HCT116 (cell line): Measurements from ENCODE around the gene PRKN. TPM values are rescaled to one million over a fixed set of nuclear protein-coding genes. Genes with fewer than 3 reads are reported as not detected.

Source experiments
- ATAC-seq: fragments of 200-7000 bp; cut with Tn5 transposase; 2 replicates; pipeline ENCODE4 v1.9.1; 2020; ENCODE audit warnings: mild to moderate bottlenecking, moderate library complexity
- BruUV-seq: library from RNA; stranded (reverse); fragments of 400-500 nt; replicated peaks from 2 replicates; lab custom pipeline; 2021; lab: Mats Ljungman, UMichigan
- CTCF ChIA-PET: fragments of 300-600 bp; sonication (Branson Sonifier 250); formaldehyde crosslinking; loops from one replicate; lab custom pipeline; 2021; ENCODE audit warnings: antibody characterized with exemption; lab: Charles Lee
- POLR2A ChIA-PET: fragments of 300-600, 350-600 bp; sonication (Branson Sonifier 250); formaldehyde crosslinking; loops from one replicate; lab custom pipeline; 2021; ENCODE audit warnings: antibody characterized with exemption; lab: Charles Lee
- RAD21 ChIA-PET, 2 experiments: fragments of 300-600 bp; sonication (Branson Sonifier 250); formaldehyde crosslinking; loops; one replicate each; lab custom pipeline; 2023; ENCODE audit warnings: low total read pairs in 2 of 2; ENCODE audit not compliant: uncharacterized antibody in 2 of 2, unreplicated experiment in 2 of 2, low non-redundant PET in 1 of 2; lab: Charles Lee
- DNase-seq: peaks from one replicate; pipeline ENCODE4 v3.0.0-alpha.2; 2010; ENCODE audit warnings: low read depth, low spot score
- H2AFZ ChIP-seq: fragments of 200-600 bp; shearing (Covaris generic), sonication (generic); 2 replicates; pipeline ENCODE4 v1.6.1; 2017; ENCODE audit warnings: low read depth, mixed run types, mixed read lengths, antibody characterized with exemption, low read length; ENCODE audit not compliant: poor library complexity, severe bottlenecking
- H3K27ac ChIP-seq: 2 replicates; pipeline ENCODE4 v1.5.1; 2012; ENCODE audit warnings: low read depth, low read length
- H3K27me3 ChIP-seq: fragments of 200-600 bp; sonication (generic); 2 replicates; pipeline ENCODE4 v1.6.1; 2016; ENCODE audit warnings: mixed run types, low read length, mixed read lengths; ENCODE audit not compliant: insufficient read depth
- H3K36me3 ChIP-seq, 2 experiments: fragments of 200-500 bp in 1 of 2; fragments of 200-600 bp in 1 of 2; sonication (Bioruptor generic) in 1 of 2; sonication (generic) in 1 of 2; 2 replicates each; pipeline versions ENCODE4 v1.5.1 to v1.6.1; 2014 to 2016; ENCODE audit warnings: low read length in 2 of 2, inconsistent platforms in 1 of 2, mixed read lengths in 1 of 2, mixed run types in 1 of 2; ENCODE audit not compliant: insufficient read depth in 2 of 2, control insufficient read depth in 1 of 2
- H3K4me1 ChIP-seq, 2 experiments: fragments of 200-600 bp in 1 of 2; sonication (generic) in 1 of 2; 2 replicates each; pipeline versions ENCODE4 v1.5.1 to v1.6.1; 2012 to 2017; ENCODE audit warnings: low read length in 2 of 2, inconsistent platforms in 1 of 2, mild to moderate bottlenecking in 1 of 2, mixed read lengths in 1 of 2, mixed run types in 1 of 2, moderate library complexity in 1 of 2; ENCODE audit not compliant: insufficient read depth in 2 of 2, control insufficient read depth in 1 of 2
- H3K4me2 ChIP-seq: fragments of 200-600 bp; sonication (generic); 2 replicates; pipeline ENCODE4 v1.6.1; 2017; ENCODE audit warnings: mixed run types, low read length, mixed read lengths
- H3K4me3 ChIP-seq, 2 experiments: fragments of 200-600 bp in 1 of 2; sonication (generic) in 1 of 2; replicated peaks in 1 of 2; 2 replicates each; pipeline ENCODE4 v1.5.1; 2011 to 2016; ENCODE audit warnings: low read length in 2 of 2, control low read depth in 1 of 2, low read depth in 1 of 2, mild to moderate bottlenecking in 1 of 2, mixed read lengths in 1 of 2, mixed run types in 1 of 2
- H3K79me2 ChIP-seq: fragments of 200-600 bp; sonication (generic); 2 replicates; pipeline ENCODE4 v1.6.1; 2017; ENCODE audit warnings: mild to moderate bottlenecking, mixed run types, low read length, moderate library complexity, mixed read lengths; ENCODE audit not compliant: insufficient read depth
- H3K9ac ChIP-seq: fragments of 200-600 bp; sonication (generic); 2 replicates; pipeline ENCODE4 v1.6.1; 2016; ENCODE audit warnings: low read length, mixed read lengths
- H3K9me2 ChIP-seq: fragments of 200-600 bp; sonication (generic), shearing (Covaris generic); 2 replicates; pipeline ENCODE4 v1.6.1; 2017; ENCODE audit warnings: mixed run types, mild to moderate bottlenecking, moderate library complexity; ENCODE audit not compliant: insufficient read depth
- H3K9me3 ChIP-seq, 2 experiments: fragments of 200-500 bp in 1 of 2; fragments of 200-600 bp in 1 of 2; sonication (Bioruptor generic) in 1 of 2; sonication (generic) in 1 of 2; 2 replicates each; pipeline ENCODE4 v1.6.1; 2014 to 2017; ENCODE audit warnings: low read length in 2 of 2, mixed read lengths in 2 of 2, inconsistent platforms in 1 of 2, low read depth in 1 of 2, mild to moderate bottlenecking in 1 of 2, mixed run types in 1 of 2, moderate library complexity in 1 of 2; ENCODE audit not compliant: control insufficient read depth in 1 of 2, insufficient read depth in 1 of 2
- H4K20me1 ChIP-seq: fragments of 200-600 bp; sonication (generic), shearing (Covaris generic); 2 replicates; pipeline ENCODE4 v1.6.1; 2017; ENCODE audit warnings: mixed run types, mild to moderate bottlenecking, moderate library complexity; ENCODE audit not compliant: insufficient read depth
- ELF1 ChIP-seq: IDR thresholded peaks from 2 replicates; pipeline ENCODE4 v1.6.1; 2012; ENCODE audit warnings: low read depth, borderline replicate concordance
- EZH2 ChIP-seq: fragments of 200-600 bp; sonication (generic); IDR thresholded peaks from 2 replicates; pipeline ENCODE4 v1.6.1; 2017; ENCODE audit warnings: antibody characterized with exemption, mixed run types
- JUND ChIP-seq: IDR thresholded peaks from 2 replicates; pipeline ENCODE4 v1.6.1; 2012
- POLR2A ChIP-seq: IDR thresholded peaks from 2 replicates; pipeline ENCODE4 v1.7.0; 2011; ENCODE audit warnings: borderline replicate concordance; ENCODE audit not compliant: insufficient read depth, insufficient read length; ENCODE audit errors: extremely low read depth
- SP1 ChIP-seq: IDR thresholded peaks from 2 replicates; pipeline ENCODE4 v1.6.1; 2012; ENCODE audit warnings: low read depth
- SRF ChIP-seq: IDR thresholded peaks from 2 replicates; pipeline ENCODE4 v1.6.1; 2012; ENCODE audit warnings: low read depth
- YY1 ChIP-seq: IDR thresholded peaks from 2 replicates; pipeline ENCODE4 v1.6.1; 2011; ENCODE audit warnings: low read length, low read depth, moderate library complexity, mild to moderate bottlenecking; ENCODE audit not compliant: insufficient replicate concordance; ENCODE audit errors: extremely low read depth
- intact Hi-C: fragments of 100-400 bp; cut with micrococcal nuclease; formaldehyde crosslinking; loops from 2 replicates; pipeline ENCODE4 v1.10.0; 2022
- total RNA-seq: library from RNA; stranded (reverse); gene quantifications from one replicate; pipeline ENCODE4 v1.2.1, GENCODE V29; 2021; ENCODE audit not compliant: unreplicated experiment

Gene PRKN
- total RNA-seq, 1 experiment from 2014 or later = 2.6 TPM

- Histone ChIP-seq H3K9ac (no peak overlapping the region), H3K4me1 (no peaks in the 10 kb centered on the region), H4K20me1 (no peaks in the 10 kb centered on the region; the same call in 1 of the 2 replicates), H3K4me2 (no peak overlapping the region), H3K9me3 (no peaks in the 10 kb centered on the region), H3K27me3 (no peaks in the 10 kb centered on the region), H3K27ac (no peak overlapping the region), H2AFZ (no peak overlapping the region), H3K4me3 (no peak overlapping the region), H3K36me3 (no peaks in the 10 kb centered on the region), H3K9me2 (no peaks in the 10 kb centered on the region), H3K79me2 (no peaks in the 10 kb centered on the region)
- TF ChIP-seq POLR2A (no peak), SP1 (no peak)
- intact Hi-C loops = no loop called here
- no TSS peak for BruUV-seq
- ChIA-PET CTCF (no interaction called here), RAD21 (no interaction called here), POLR2A (no interaction called here)
- ATAC-seq (no peak), DNase-seq (no peak)
Measured at GRCh38 chr6:162683135-162683534, 44.4 kb downstream of the PRKN start.

- Histone ChIP-seq H3K4me3 (no peak overlapping the region), H3K36me3 (no peaks in the 10 kb centered on the region), H3K4me2 (no peak overlapping the region), H4K20me1 (no peaks in the 10 kb centered on the region; the same call in 1 of the 2 replicates), H3K9ac (no peak overlapping the region), H2AFZ (no peak overlapping the region), H3K27me3 (no peaks in the 10 kb centered on the region), H3K27ac (no peak overlapping the region), H3K9me3 (no peaks in the 10 kb centered on the region), H3K79me2 (no peaks in the 10 kb centered on the region), H3K4me1 (no peaks in the 10 kb centered on the region), H3K9me2 (no peaks in the 10 kb centered on the region)
- ATAC-seq = no peak
- no TSS peak for BruUV-seq
- ChIA-PET POLR2A (no interaction called here), CTCF (no interaction called here), RAD21 (no interaction called here)
- intact Hi-C loops = no loop called here
- no peak for DNase-seq
- TF ChIP-seq SRF (no peak), ELF1 (no peak), YY1 (no peak), JUND (no peak), EZH2 (no peak), POLR2A (no peak)
Measured at GRCh38 chr6:162681447-162681846, 46.1 kb downstream of the PRKN start.
